ENCODE measurements around the gene TMEM97.

Gene TMEM97

GRCh38 chr17:28317099-28317965 is 1.7 kb upstream of the TMEM97 start:
- no peak for DNase-seq

GRCh38 chr17:28317966-28318758 is 838 bp upstream of the TMEM97 start:
- peak; percentile 54 for DNase-seq

- no peak for DNase-seq
Measured at GRCh38 chr17:28319598-28319935, 567 bp downstream of the TMEM97 start.

- DNase-seq: no peak
Measured at GRCh38 chr17:28320215-28321061, 1.4 kb downstream of the TMEM97 start.

GRCh38 chr17:28324267-28324745 is 5.3 kb downstream of the TMEM97 start:
- no peak for DNase-seq

- DNase-seq: peak; percentile 47
Measured at GRCh38 chr17:28324781-28325180, 5.8 kb downstream of the TMEM97 start.

GRCh38 chr17:28325211-28325610 is 6.2 kb downstream of the TMEM97 start:
- no peak for DNase-seq

GRCh38 chr17:28326114-28326513 is 7.1 kb downstream of the TMEM97 start:
- DNase-seq: no peak

GRCh38 chr17:28327031-28327607 is 8.1 kb downstream of the TMEM97 start:
- no peak for DNase-seq

GRCh38 chr17:28327709-28328108 is 8.7 kb downstream of the TMEM97 start:
- no peak for DNase-seq

- no peak for DNase-seq
Measured at GRCh38 chr17:28328325-28328724, 9.3 kb downstream of the TMEM97 start.

- no peak for DNase-seq
Measured at GRCh38 chr17:28330671-28331070, 11.7 kb downstream of the TMEM97 start.

- no peak for DNase-seq
Measured at GRCh38 chr17:28331891-28332420, 13.0 kb downstream of the TMEM97 start.

GRCh38 chr17:28333083-28333746 is 14.2 kb downstream of the TMEM97 start:
- DNase-seq: no peak

- peak; percentile 36 for DNase-seq
Measured at GRCh38 chr17:28334171-28334570, 15.2 kb downstream of the TMEM97 start.

GRCh38 chr17:28334666-28335200 is 15.7 kb downstream of the TMEM97 start:
- no peak for DNase-seq

- peak; percentile 100 for DNase-seq
Measured at GRCh38 chr17:28335201-28335958, 16.4 kb downstream of the TMEM97 start, which contains the start of the genes IFT20 and TNFAIP1. TSS of gene IFT20 (minus strand) at chr17:28335472. CDS start at chr17:28331985, 3,487 bp downstream. TSS of gene TNFAIP1 (plus strand) at chr17:28335761. CDS start at chr17:28339522, 3,761 bp downstream.

- DNase-seq: peak; percentile 79
Measured at GRCh38 chr17:28335959-28336871, 17.2 kb downstream of the TMEM97 start.

GRCh38 chr17:28338056-28338768 is 19.2 kb downstream of the TMEM97 start:
- DNase-seq: no peak
